Frontal cortex (tissue), 4 donors: ENCODE measurements around the gene MOB3A. TPM values are rescaled to one million over a fixed set of nuclear protein-coding genes. Genes with fewer than 3 reads are reported as not detected.
A peak's percentile ranks its signal among the peaks of the same experiment; 100 is the strongest.

ENCODE experiments used
- DNase-seq, 2 donors: peaks; one replicate each; pipeline ENCODE4 v3.0.0; 2012; ENCODE audit warnings: low spot score in 2 of 2
- FAIRE-seq: peaks from 2 replicates; lab custom pipeline; 2012; peaks lifted over from hg19 to GRCh38; lab: Jason Lieb, UNC
- total RNA-seq: library from RNA; depleted of rRNA; stranded (reverse); fragments of >200 nt; gene quantifications from one replicate; pipeline ENCODE4 v1.2.3, GENCODE V29; 2014
- donor health status: control.
- donor health status: control.
- donor health status: control.

MOB3A gene
- total RNA-seq, 1 donor from 2014 or later, result 9.4 TPM

DNA sequence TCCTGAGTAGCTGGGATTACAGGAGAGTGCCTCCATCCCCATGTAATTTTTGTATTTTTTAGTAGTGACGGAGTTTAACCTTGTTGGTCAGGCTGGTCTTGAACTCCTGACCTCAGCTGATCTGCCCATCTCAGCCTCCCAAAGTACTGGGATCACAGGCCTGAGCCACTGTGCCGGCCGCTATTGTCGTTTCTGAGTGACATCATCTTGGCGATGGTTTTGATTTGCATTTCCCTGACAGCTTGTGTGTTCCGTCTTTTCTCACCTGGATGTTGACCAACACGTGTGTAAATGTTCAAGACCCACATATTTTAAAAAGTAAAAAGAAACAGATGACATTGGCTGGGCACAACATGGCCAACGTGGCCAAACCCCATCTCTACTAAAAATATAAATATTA, 32.3 kb downstream of the MOB3A start:
- no peak for FAIRE-seq
- DNase-seq, result no peak

DNA sequence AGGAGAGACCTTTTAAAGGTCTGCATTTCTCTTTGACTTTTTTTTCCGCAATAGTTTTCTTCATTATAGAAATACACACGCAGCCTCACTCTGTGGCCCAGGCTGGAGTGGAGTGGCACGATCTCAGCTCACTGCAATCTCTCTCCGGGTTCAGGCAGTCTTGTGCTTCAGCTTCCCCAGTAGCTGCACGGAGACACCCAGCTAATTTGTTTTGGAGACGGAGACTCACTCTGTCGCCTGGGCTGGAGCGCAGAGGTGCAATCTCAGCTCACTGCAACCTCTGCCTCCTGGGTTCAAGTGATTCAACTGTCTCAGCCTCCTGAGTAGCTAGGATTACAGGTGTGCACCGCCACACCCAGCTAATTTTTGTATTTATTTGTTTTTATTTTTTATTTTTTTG, 33.4 kb downstream of the MOB3A start:
- FAIRE-seq (no peak), DNase-seq (no peak)

GRCh38 chr19:2062389-2062729, 33.8 kb downstream of the MOB3A start:
- DNase-seq (no peak), FAIRE-seq (no peak)

- peak; percentile 98 to 99 for DNase-seq
- FAIRE-seq, result peak; percentile 93
Measured at GRCh38 chr19:2061495-2062388, 34.4 kb downstream of the MOB3A start.

GRCh38 chr19:2060884-2061494, 35.1 kb downstream of the MOB3A start:
- DNase-seq (peak in 1 of 2 donors; percentile 73), FAIRE-seq (no peak)

DNA sequence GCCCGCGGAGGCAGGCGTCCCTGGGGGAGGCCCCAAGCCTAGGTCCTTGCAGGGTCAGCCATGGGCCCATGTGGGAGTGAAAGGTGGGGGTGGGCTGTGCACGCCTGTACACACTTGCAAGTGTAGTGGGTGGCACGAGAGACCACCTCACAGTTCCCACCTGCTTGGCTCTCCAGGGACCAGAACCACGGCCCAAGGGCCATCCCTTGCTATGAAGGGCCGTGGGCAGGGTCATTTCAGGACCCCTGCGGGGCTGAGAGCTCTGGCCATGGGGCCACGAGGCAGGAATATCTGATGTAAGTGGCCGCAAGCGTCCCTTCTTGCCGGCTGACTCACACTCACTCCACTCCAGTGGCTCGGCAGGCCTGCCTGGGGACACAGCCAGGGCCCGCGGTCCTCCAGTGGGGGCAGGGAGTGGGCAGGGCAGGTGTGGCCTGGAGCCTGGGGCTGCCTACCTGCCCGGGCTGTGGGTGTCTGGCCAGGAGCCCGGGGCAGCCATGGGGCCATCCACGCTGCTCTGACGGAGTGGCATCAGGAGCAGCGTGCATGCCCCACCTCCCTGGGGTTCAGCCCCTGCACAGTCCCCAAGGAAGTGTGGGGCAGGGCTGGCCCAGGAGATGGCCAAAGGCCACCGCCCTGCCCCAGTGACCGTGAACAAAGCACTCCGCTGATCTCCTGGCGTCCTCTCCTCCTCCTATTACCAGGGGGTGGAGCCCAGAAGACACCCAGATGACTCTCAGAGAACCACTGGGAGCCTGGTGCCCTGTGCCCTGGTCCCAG, 36.5 kb downstream of the MOB3A start:
- FAIRE-seq (no peak), DNase-seq (no peak)

DNA sequence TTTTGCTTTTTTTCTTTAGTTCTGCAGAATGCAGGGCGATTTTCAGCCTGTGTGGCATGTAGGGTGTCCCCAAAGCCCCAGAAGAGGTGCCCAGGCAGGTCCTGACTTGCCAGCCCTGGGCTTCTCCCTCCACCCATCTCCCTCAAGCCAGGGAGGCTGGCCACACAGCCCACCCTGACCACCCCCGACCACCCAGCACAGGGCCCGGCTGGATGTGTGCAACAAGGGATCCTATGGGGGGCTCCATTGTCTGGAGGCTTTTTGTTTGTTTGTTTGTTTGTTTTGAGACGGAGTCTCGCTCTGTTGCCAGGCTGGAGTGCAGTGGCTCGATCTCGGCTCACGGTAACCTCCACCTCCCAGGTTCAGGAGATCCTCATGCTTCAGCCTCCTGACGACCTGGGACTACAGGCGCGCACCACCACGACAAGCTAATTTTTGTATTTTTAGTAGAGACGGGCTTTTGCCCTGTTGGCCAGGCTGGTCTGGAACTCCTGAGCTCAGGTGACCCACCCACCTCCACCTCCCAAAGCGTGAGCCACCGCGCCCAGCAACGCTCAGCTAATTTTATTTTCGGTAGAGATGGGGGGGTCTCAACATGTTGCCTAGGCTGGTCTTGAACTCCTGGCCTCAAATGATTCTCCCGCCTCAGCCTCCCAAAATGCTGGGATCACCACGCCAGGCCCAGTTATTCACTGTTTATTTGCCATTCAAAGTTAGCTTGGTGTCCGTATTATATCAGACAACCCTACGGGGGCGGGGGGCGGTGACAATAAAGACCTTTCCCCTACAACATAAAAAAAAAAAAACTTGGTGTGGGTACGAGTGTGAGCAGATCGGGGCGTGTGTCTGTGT, 37.3 kb downstream of the MOB3A start:
- DNase-seq (no peak), FAIRE-seq (no peak)

DNA sequence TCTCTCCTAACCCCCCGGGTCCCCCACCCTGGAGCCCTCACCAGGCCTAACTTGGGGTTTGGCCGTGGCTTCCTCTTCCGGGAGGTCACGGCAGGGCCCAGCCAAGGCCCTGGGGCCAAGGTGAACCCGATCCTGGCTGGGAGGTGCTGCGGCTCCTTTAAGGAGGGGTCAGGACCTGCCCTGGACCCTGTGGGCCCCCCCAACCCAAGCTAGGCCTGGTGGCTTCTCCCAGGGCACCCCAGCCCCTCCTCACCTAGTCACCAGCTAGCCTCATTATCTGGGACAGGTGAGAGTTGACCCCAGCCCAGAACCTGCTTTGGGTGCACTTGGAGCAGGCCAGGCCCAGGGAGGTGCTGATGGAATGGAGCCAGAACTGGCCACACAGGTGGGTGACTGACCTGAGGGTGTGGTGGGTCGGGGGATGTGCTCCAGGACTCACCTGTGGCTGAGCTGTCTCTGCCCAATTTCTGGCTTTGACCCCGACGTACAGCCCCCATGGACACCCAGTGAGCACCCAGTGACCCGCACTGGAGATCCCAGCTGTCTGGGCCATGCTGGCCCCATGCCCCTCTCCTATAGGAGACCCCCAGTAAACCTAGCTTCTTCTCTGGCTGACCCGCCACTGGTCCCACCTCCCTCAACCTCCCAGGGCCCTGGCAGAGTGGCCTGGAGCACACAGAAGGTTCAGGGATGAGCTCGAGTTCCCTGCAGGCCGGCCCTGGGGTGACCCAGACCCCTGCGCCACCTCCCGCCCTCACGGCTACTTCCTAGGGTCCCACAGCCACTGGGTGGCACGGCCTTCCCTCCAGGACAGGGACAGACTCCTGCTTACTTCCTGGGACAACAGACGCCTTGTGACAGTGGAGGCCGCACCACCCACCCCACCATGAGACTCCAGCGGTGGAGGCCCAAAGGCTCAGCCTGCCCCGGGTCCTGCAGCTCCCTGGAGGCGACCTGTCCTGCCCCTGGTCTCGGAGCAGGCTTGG, 38.3 kb downstream of the MOB3A start:
- FAIRE-seq (no peak), DNase-seq (no peak)

- DNase-seq (no peak), FAIRE-seq (no peak)
Measured at GRCh38 chr19:2056837-2057192, 39.3 kb downstream of the MOB3A start.

- FAIRE-seq, result no peak
- no peak for DNase-seq
Measured at GRCh38 chr19:2055931-2056836, 39.9 kb downstream of the MOB3A start.

DNA sequence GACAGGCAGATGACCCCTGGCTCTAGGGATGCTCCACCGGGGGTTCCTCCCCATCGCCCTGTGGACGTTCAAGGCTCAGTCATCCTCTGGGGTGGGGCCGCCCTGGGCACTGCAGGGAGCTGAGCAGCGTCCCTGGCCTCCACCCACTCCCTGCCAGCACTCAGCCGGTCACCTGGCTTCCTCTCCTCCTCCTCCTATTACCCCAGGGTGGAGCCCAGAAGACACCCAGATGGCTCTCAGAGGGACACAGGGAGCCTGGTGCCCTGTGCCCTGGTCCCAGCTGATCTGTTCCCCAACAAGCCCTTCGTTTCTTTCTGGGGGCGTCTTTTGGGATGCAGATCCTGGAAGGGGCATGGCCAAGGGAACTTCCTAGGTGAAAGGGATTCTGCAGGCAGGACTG, 41.4 kb downstream of the MOB3A start:
- DNase-seq, result no peak
- no peak for FAIRE-seq

- no peak for FAIRE-seq
- no peak for DNase-seq
Measured at GRCh38 chr19:2053601-2054389, 42.3 kb downstream of the MOB3A start.

GRCh38 chr19:2051773-2052704, 44.1 kb downstream of the MOB3A start:
- FAIRE-seq, result no peak

GRCh38 chr19:2050991-2051772, 44.9 kb downstream of the MOB3A start, which contains the start of gene MKNK2:
Gene MKNK2, minus strand, starts transcription at chr19:2051244. Its CDS starts 393 bp downstream, at chr19:2050851.
- FAIRE-seq, result no peak
- DNase-seq, result peak; percentile 99 to 100

More at GRCh38 chr19:2051773-2052704, 44.1 kb downstream of the MOB3A start:
- DNase-seq, result no peak
